ENCODE results near the gene PAPPA.

The PAPPA gene

GRCh38 chr9:116434314-116434713, 280.7 kb downstream of the PAPPA start:
- no peak for DNase-seq

- DNase-seq = no peak
Measured at GRCh38 chr9:116435706-116436105, 282.1 kb downstream of the PAPPA start.

GRCh38 chr9:116436121-116436520, 282.5 kb downstream of the PAPPA start:
- no peak for DNase-seq

- no peak for DNase-seq
Measured at GRCh38 chr9:116437411-116438370, 284.1 kb downstream of the PAPPA start.

GRCh38 chr9:116442528-116442927, 288.9 kb downstream of the PAPPA start:
- no peak for DNase-seq

- DNase-seq = no peak
Measured at GRCh38 chr9:116447934-116448333, 294.3 kb downstream of the PAPPA start.

GRCh38 chr9:116448431-116448830, 294.8 kb downstream of the PAPPA start:
- DNase-seq = no peak

- DNase-seq = no peak
Measured at GRCh38 chr9:116449949-116450348, 296.4 kb downstream of the PAPPA start.

GRCh38 chr9:116450378-116451139, 297.0 kb downstream of the PAPPA start:
- DNase-seq = no peak

- no peak for DNase-seq
Measured at GRCh38 chr9:116451500-116452115, 298.0 kb downstream of the PAPPA start.
